Fibroblast of skin of left quadriceps (primary cell): Measurements from ENCODE around the gene SNRPD3.
A peak's percentile ranks its signal among the peaks of the same experiment; 100 is the strongest.
"Not testable (repeated sequence)": the region's sequence is repeated elsewhere in the genome, so short reads cannot be mapped to it uniquely, and the experiment has no call there.

ENCODE experiments used
- DNase-seq, 2 experiments: peaks; one replicate each; pipeline ENCODE4 v3.0.0-alpha.2; 2013; ENCODE audit warnings: low read depth in 2 of 2

The SNRPD3 gene

GRCh38 chr22:24555165-24556039 is at the start of gene SNRPD3:
Gene SNRPD3 (plus strand): TSS chr22:24555999. CDS start chr22:24557675, 1,676 bp downstream.
- peak; percentile 98 for DNase-seq

GRCh38 chr22:24506802-24507438 is 48.9 kb upstream of the SNRPD3 start:
- no peak for DNase-seq

- no peak for DNase-seq
Measured at GRCh38 chr22:24507716-24508115, 48.1 kb upstream of the SNRPD3 start.

- DNase-seq: peak in 1 of 2 experiments; percentile 37
Measured at GRCh38 chr22:24510637-24511625, 44.9 kb upstream of the SNRPD3 start.

- no peak for DNase-seq
Measured at GRCh38 chr22:24512043-24512442, 43.8 kb upstream of the SNRPD3 start.

- no peak for DNase-seq
Measured at GRCh38 chr22:24513378-24514240, 42.2 kb upstream of the SNRPD3 start.

GRCh38 chr22:24514241-24515026 is 41.4 kb upstream of the SNRPD3 start:
- DNase-seq: no peak

GRCh38 chr22:24515027-24515338 is 40.8 kb upstream of the SNRPD3 start:
- no peak for DNase-seq

- peak; percentile 76 to 79 for DNase-seq
Measured at GRCh38 chr22:24516301-24516737, 39.5 kb upstream of the SNRPD3 start.

GRCh38 chr22:24517446-24517845 is 38.4 kb upstream of the SNRPD3 start:
- no peak for DNase-seq

GRCh38 chr22:24518228-24518627 is 37.6 kb upstream of the SNRPD3 start:
- no peak for DNase-seq

GRCh38 chr22:24518771-24519485 is 36.9 kb upstream of the SNRPD3 start:
- no peak for DNase-seq

GRCh38 chr22:24519496-24519895 is 36.3 kb upstream of the SNRPD3 start:
- no peak for DNase-seq

GRCh38 chr22:24521791-24522245 is 34.0 kb upstream of the SNRPD3 start:
- peak in 1 of 2 experiments; percentile 27 for DNase-seq

- no peak for DNase-seq
Measured at GRCh38 chr22:24523873-24524272, 31.9 kb upstream of the SNRPD3 start.

GRCh38 chr22:24525416-24526037 is 30.3 kb upstream of the SNRPD3 start:
- peak in 1 of 2 experiments; percentile 27 for DNase-seq

- no peak for DNase-seq
Measured at GRCh38 chr22:24526191-24526590, 29.6 kb upstream of the SNRPD3 start.

- no peak for DNase-seq
Measured at GRCh38 chr22:24529898-24530297, 25.9 kb upstream of the SNRPD3 start.

GRCh38 chr22:24530968-24531367 is 24.8 kb upstream of the SNRPD3 start:
- DNase-seq: not testable (repeated sequence)
